ENCODE results near the gene NDUFS6.
A peak's percentile ranks its signal among the peaks of the same experiment; 100 is the strongest.

NDUFS6 gene

DNA sequence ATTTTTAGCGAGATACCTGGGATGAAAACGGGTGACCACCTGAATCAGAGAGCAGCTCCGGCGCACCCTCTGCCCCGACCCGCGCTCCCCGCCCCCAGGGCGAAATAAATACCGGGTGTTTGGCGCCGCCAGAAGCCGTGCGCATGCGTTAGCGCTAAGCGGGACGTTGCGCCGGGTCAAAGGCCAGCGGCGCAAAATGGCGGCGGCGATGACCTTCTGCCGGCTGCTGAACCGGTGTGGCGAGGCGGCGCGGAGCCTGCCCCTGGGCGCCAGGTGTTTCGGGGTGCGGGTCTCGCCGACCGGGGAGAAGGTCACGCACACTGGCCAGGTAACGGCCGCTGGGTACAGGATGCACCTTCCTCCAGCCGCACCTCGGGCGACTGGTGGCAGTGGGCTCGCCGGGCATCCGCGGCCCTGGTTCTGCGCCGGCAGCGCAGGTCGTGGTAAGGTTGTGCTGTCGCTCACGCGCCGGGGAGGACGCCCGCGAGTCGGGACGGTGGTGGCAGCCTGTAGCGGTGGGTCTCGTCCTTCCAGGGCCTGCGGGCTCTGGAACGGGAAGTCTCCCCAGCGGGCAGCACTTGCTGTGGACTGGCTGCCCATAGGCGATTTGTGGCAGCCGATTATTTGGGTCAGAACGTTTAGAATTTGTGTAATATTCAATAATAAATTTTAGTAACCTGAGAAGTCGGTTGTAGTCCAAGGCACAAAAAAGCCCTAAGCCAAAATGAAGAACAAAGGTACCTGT lies at the start of gene NDUFS6:
Gene NDUFS6, plus strand, starts transcription at position 186 of the 745 bp plus-strand sequence. Its CDS starts 11 bp downstream, at position 197.
- Histone ChIP-seq H3K9ac (ENCODE audit: low read length) (peak within 1 kb of the TSS; percentile 85), H3K27me3 (ENCODE audit: control insufficient read depth, insufficient read depth, low read length) (no peaks in the 10 kb centered on the region), H3K4me3 (ENCODE audit: low read length) (peak within 1 kb of the TSS; percentile 80), H3K4me1 (ENCODE audit: control insufficient read depth, insufficient read depth, low read length) (peaks cover 12% of the 10 kb centered on the region), H3K9me3 (ENCODE audit: control insufficient read depth, low read length) (no peaks in the 10 kb centered on the region), H3K36me3 (ENCODE audit: control insufficient read depth, insufficient read depth, low read length) (peaks cover 6% of the 10 kb centered on the region)

DNA sequence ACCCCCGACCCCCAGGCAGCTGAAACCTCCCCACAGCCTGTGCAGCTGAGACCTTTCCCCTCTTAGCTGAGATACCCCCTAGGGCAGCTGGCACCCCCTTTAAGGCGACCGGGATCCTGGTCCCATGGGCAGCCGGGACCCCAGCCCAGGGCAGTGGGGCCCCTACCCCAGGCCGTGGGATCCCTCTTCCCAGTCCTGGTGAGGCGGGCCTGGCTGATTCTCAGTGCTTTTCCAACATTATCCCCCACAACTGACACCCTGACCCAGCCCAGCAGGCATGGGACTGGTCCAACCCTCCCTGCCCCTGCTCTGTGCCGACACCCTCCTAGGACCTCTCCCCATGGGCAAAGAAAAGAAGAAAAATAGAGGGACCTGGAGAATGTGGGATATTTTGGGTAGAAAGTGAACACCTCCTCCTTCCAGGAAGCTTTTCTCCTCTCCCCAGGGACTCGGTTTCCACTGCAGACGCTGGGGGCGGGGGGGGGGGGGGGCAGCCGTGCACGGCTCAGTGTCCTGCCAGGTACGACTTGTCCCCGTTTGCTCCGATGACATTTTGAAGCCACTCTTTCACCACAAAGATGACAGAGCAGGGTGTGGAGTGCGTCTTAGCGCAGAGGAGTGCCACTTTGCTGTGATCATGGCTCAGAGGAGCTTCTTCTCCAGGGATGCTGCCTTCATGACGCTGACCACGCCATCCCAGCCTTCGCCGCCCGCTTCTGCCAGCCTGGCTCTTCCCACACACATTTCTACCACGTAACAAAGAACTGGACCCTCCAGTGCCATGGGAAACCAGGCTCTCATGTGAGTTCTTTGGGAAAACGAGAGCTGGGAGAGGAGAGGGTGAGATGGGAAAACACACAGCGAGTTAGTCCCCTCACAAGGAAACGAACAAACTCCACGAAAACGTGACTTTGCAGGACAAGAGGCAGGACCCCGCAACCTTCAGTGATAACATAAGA lies 49.1 kb upstream of the NDUFS6 start:
- no peaks in the 10 kb centered on the region for H3K9me3 ChIP-seq (ENCODE audit: control insufficient read depth, low read length)
- peaks cover 5% of the 10 kb centered on the region for H3K27me3 ChIP-seq (ENCODE audit: control insufficient read depth, insufficient read depth, low read length)
- no peaks in the 10 kb centered on the region for H3K36me3 ChIP-seq (ENCODE audit: control insufficient read depth, insufficient read depth, low read length)
- no peak overlapping the region for H3K9ac ChIP-seq (ENCODE audit: low read length)
- H3K4me3 ChIP-seq (ENCODE audit: low read length), result no peak overlapping the region
- H3K4me1 ChIP-seq (ENCODE audit: control insufficient read depth, insufficient read depth, low read length), result no peaks in the 10 kb centered on the region

DNA sequence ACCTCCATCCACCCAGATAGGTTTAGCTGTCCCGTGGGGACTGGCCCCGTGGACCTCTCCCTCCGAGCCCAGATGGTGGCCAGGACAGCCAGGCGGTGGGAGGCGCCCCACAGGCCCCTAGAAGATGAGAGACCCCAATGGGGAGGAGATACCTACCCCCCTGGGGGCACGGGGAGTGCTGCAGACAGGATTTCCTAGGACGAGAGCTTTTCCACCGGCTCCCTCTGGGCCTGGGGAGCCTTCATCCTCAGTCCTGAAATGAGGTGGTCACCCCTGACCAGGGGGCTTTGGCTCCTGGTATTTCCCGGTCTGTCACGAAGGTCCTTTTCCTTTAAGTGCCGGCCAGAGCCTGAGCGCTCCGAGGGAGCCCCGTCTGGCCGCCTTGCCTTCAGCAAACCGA lies 48.3 kb upstream of the NDUFS6 start:
- H3K4me1 ChIP-seq (ENCODE audit: control insufficient read depth, insufficient read depth, low read length), result no peaks in the 10 kb centered on the region

DNA sequence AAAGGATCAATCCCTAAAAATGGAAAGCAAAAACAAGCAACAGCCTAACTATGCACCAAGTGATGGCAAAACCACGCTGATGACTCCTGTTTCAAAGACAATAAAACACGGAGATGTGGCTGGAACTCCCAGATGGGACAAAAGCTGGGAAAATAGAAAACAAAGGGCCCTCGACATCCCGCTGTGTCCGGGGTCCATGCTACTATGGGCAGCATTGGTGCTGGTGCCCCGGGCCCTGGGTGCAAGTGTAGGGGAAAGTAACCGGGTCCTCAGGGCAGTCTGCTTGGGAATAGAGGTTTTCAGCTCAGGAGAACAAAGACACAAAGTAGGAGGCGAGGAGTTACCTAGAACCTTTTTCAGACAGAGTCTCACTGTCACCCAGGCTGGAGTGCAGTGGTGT lies 47.7 kb upstream of the NDUFS6 start:
- Histone ChIP-seq H3K4me1 (ENCODE audit: control insufficient read depth, insufficient read depth, low read length) (no peaks in the 10 kb centered on the region), H3K9me3 (ENCODE audit: control insufficient read depth, low read length) (no peaks in the 10 kb centered on the region), H3K27me3 (ENCODE audit: control insufficient read depth, insufficient read depth, low read length) (peaks cover 5% of the 10 kb centered on the region), H3K4me3 (ENCODE audit: low read length) (no peak overlapping the region), H3K36me3 (ENCODE audit: control insufficient read depth, insufficient read depth, low read length) (no peaks in the 10 kb centered on the region), H3K9ac (ENCODE audit: low read length) (no peak overlapping the region)

More for the DNA sequence above, 48.3 kb upstream of the NDUFS6 start:
- no peak overlapping the region for H3K4me3 ChIP-seq (ENCODE audit: low read length)
- H3K36me3 ChIP-seq (ENCODE audit: control insufficient read depth, insufficient read depth, low read length), result no peaks in the 10 kb centered on the region
- H3K9me3 ChIP-seq (ENCODE audit: control insufficient read depth, low read length), result no peaks in the 10 kb centered on the region
- H3K27me3 ChIP-seq (ENCODE audit: control insufficient read depth, insufficient read depth, low read length), result peaks cover 5% of the 10 kb centered on the region
- H3K9ac ChIP-seq (ENCODE audit: low read length), result no peak overlapping the region

DNA sequence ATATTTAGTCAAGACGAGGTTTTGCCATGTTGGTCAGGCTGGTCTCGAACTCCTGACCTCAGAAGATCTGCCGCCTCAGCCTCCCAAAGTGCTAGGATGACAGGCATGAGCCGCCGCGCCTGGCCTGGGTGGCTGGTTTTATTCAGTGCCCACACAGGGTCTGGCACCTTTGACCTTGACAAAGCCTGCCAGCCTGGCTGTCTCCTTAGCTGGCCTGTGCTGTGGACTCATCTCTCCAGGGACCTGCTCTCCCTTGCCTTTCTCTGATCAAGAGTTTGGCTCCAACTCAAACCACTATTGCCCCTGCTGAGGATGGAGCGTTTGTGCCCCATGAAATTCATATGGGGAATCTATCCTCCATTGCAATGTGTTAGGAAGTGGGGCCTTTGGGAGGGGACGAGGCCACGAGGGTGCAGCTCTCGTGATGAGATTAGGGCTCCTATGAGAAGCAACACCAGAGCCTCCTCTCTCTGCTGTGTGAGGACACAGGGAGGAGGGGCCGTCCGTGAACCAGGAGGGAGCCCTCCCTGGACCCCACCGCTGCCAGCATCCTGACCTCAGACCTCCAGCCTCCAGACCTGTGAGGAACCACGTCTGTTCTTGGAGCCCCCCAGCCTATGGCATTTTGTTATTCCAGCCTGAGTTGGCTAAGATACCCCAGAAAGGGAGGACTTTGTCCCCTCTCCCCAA lies 46.5 kb upstream of the NDUFS6 start:
- Histone ChIP-seq H3K9me3 (ENCODE audit: control insufficient read depth, low read length) (no peaks in the 10 kb centered on the region), H3K27me3 (ENCODE audit: control insufficient read depth, insufficient read depth, low read length) (peaks cover 5% of the 10 kb centered on the region), H3K4me3 (ENCODE audit: low read length) (no peak overlapping the region), H3K36me3 (ENCODE audit: control insufficient read depth, insufficient read depth, low read length) (no peaks in the 10 kb centered on the region), H3K4me1 (ENCODE audit: control insufficient read depth, insufficient read depth, low read length) (no peaks in the 10 kb centered on the region), H3K9ac (ENCODE audit: low read length) (no peak overlapping the region)

DNA sequence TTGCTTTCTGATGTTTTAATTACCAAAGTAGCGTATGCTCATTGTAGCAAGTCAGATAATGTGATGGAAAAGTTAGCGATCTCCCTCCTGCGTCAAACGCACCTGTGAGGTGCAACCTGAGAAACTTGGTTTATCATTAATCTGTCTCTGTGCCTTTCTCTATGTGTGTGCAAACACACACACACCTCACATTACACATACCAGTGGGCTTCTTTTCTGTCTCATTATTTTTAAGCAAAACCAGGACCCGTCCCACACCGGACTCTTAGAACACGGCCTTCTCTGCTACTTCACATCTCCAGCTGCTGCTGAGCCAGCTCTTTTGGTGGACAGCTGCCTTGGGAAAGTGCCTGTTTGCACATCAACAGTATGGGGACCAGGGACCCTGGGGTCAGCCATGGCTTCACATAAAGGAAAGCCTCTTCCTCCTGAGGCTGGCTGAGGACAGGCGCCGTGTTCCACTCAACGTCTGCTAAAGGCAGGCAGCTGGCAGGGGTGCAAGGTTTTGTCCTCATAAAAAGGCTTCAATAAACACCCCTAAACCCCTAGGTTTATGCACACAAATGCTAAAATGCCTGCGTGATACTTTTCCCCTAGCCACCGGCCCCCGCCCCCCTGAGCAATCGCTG lies 45.8 kb upstream of the NDUFS6 start:
- H3K4me1 ChIP-seq (ENCODE audit: control insufficient read depth, insufficient read depth, low read length), result no peaks in the 10 kb centered on the region
- no peaks in the 10 kb centered on the region for H3K9me3 ChIP-seq (ENCODE audit: control insufficient read depth, low read length)
- no peak overlapping the region for H3K4me3 ChIP-seq (ENCODE audit: low read length)
- no peaks in the 10 kb centered on the region for H3K36me3 ChIP-seq (ENCODE audit: control insufficient read depth, insufficient read depth, low read length)
- peaks cover 5% of the 10 kb centered on the region for H3K27me3 ChIP-seq (ENCODE audit: control insufficient read depth, insufficient read depth, low read length)
- no peak overlapping the region for H3K9ac ChIP-seq (ENCODE audit: low read length)

DNA sequence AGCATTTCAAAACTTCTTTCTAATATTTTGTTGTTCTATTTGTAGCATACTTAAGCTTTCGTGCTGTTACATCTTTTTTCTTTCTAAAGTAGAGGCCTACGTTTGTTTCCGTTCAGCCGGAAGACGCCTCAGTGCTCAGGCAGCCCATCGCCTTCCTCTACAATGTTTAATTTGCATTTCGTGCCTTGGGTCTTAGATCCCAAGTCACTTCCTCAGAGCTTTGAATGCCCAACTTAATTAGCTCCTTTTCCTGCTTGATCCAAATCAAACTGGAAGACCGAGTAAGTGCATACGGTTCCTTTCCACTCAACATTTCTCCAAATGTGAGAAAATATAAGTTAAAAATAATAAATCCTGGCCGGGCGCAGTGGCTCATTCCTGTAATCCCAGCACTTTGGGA lies 44.7 kb upstream of the NDUFS6 start:
- Histone ChIP-seq H3K4me3 (ENCODE audit: low read length) (no peak overlapping the region), H3K9ac (ENCODE audit: low read length) (no peak overlapping the region), H3K27me3 (ENCODE audit: control insufficient read depth, insufficient read depth, low read length) (peaks cover 2% of the 10 kb centered on the region), H3K4me1 (ENCODE audit: control insufficient read depth, insufficient read depth, low read length) (no peaks in the 10 kb centered on the region), H3K9me3 (ENCODE audit: control insufficient read depth, low read length) (no peaks in the 10 kb centered on the region), H3K36me3 (ENCODE audit: control insufficient read depth, insufficient read depth, low read length) (no peaks in the 10 kb centered on the region)

DNA sequence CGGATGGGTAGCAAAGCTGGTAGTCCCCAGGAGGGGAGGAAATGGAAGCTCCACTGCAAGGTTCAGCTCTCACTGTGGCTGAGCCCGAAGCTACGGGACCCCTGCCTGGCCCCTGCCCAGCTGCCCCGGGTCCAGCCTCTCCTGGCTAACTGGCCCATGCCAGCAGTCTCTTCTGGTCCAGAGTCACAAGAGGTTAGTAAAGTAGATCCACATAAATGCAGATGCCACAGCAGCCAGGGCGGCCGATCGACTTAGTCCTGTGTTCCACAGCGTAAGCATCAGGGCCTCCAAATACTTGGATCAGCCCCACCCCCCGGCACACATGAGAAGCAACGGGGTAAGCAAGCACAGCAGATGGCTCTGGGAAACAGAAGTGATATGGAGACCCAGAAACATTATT lies 43.7 kb upstream of the NDUFS6 start:
- Histone ChIP-seq H3K4me3 (ENCODE audit: low read length) (no peak overlapping the region), H3K9me3 (ENCODE audit: control insufficient read depth, low read length) (no peaks in the 10 kb centered on the region), H3K36me3 (ENCODE audit: control insufficient read depth, insufficient read depth, low read length) (no peaks in the 10 kb centered on the region), H3K27me3 (ENCODE audit: control insufficient read depth, insufficient read depth, low read length) (no peaks in the 10 kb centered on the region), H3K4me1 (ENCODE audit: control insufficient read depth, insufficient read depth, low read length) (no peaks in the 10 kb centered on the region), H3K9ac (ENCODE audit: low read length) (no peak overlapping the region)

DNA sequence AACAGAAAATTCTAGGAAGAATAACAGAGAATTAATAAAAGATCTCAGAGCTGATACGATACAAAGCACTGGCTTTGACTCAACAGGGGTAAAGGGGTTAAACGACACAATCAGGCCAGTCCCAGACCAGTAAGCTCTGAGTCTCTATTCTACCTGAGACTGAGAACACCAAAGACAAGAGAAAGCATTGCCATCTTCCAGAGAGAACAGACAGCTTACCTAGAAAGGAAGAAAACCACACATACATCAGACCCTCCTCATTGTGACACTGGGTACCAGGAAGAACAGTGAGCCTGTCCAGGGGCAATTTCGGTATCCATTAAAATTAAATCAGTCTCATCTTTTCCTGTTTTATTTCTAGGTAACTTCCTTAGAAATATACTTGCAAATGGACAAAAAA lies 42.6 kb upstream of the NDUFS6 start:
- Histone ChIP-seq H3K9ac (ENCODE audit: low read length) (no peak overlapping the region), H3K9me3 (ENCODE audit: control insufficient read depth, low read length) (no peaks in the 10 kb centered on the region), H3K36me3 (ENCODE audit: control insufficient read depth, insufficient read depth, low read length) (no peaks in the 10 kb centered on the region), H3K27me3 (ENCODE audit: control insufficient read depth, insufficient read depth, low read length) (peaks cover 8% of the 10 kb centered on the region), H3K4me1 (ENCODE audit: control insufficient read depth, insufficient read depth, low read length) (no peaks in the 10 kb centered on the region), H3K4me3 (ENCODE audit: low read length) (no peak overlapping the region)

DNA sequence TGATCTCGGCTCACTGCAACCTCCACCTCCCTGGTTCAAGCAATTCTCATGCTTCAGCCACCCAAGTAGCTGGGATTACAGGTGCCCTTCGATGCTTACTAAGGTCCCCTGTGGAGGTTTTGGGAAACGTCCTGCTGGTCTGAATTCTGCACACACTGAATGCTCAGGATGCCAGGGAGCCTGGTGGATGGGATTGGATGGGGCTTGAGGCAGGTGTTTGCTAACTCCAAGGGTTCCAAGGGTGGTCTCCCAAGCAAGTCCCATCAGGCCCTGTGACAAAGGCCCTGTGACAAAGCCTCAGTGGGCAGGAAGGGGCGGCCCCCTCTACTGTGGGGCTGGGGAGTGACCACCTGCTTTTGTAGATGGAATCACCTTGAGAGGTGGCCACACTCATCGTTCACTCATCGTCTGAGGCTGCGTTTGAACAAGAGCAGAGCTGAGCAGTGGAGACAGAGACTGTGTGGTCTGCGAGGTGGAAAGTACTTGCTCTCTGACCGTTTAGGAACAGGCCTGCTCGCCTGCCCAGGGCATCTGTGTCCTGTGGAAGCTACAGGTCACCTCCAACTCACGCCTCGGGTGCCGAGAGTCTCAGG lies 41.7 kb upstream of the NDUFS6 start:
- no peaks in the 10 kb centered on the region for H3K36me3 ChIP-seq (ENCODE audit: control insufficient read depth, insufficient read depth, low read length)
- no peak overlapping the region for H3K4me3 ChIP-seq (ENCODE audit: low read length)
- H3K9me3 ChIP-seq (ENCODE audit: control insufficient read depth, low read length), result no peaks in the 10 kb centered on the region
- H3K9ac ChIP-seq (ENCODE audit: low read length), result no peak overlapping the region
- peaks cover 8% of the 10 kb centered on the region for H3K27me3 ChIP-seq (ENCODE audit: control insufficient read depth, insufficient read depth, low read length)
- H3K4me1 ChIP-seq (ENCODE audit: control insufficient read depth, insufficient read depth, low read length), result no peaks in the 10 kb centered on the region

DNA sequence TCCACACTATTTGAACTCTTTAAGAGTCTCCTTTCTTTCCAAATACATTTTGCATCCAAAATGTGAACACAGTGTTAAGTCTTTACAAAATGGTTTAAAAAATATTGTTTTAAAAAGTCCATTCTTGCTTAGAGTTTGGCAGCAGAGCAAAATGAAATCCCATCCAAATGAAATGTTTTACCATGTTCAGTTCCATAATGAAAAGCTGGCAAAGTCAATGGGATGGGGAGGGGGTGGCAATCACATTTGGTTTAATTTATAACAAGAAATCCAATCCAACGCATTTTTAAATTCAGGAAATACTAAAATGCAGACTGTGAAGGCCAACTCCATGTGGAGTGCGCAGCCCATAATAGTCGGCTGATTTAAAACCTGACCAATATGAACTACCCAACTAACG lies 41.0 kb upstream of the NDUFS6 start:
- Histone ChIP-seq H3K4me3 (ENCODE audit: low read length) (no peak overlapping the region), H3K9ac (ENCODE audit: low read length) (no peak overlapping the region), H3K4me1 (ENCODE audit: control insufficient read depth, insufficient read depth, low read length) (no peaks in the 10 kb centered on the region), H3K27me3 (ENCODE audit: control insufficient read depth, insufficient read depth, low read length) (peaks cover 8% of the 10 kb centered on the region), H3K36me3 (ENCODE audit: control insufficient read depth, insufficient read depth, low read length) (no peaks in the 10 kb centered on the region), H3K9me3 (ENCODE audit: control insufficient read depth, low read length) (no peaks in the 10 kb centered on the region)
